Middle frontal gyrus (tissue), 1 donor: ENCODE data around the gene DHRS2.
"Not testable (repeated sequence)": the region's sequence is repeated elsewhere in the genome, so short reads cannot be mapped to it uniquely, and the experiment has no call there.

Experiments
- DNase-seq: peaks from one replicate; pipeline ENCODE4 v3.0.0-alpha.2; 2015; ENCODE audit warnings: low spot score; ENCODE audit errors: extremely low spot score

Gene DHRS2

GRCh38 chr14:23689709-23690514 lies 53.7 kb downstream of the DHRS2 start:
- not testable (repeated sequence) for DNase-seq

- no peak for DNase-seq
Observed at GRCh38 chr14:23692416-23692815, 56.3 kb downstream of the DHRS2 start.

GRCh38 chr14:23693252-23693775 lies 57.1 kb downstream of the DHRS2 start:
- DNase-seq, result no peak

GRCh38 chr14:23694085-23694948 lies 58.2 kb downstream of the DHRS2 start:
- DNase-seq, result no peak
